IPS-NIHi11 (cell line): ENCODE results near the gene ZFP36L1.

Experiments used
- DNase-seq: peaks from one replicate; pipeline ENCODE4 v3.0.0; 2012; ENCODE audit warnings: mixed read lengths, low spot score

Gene ZFP36L1

GRCh38 chr14:68816183-68816942, 23.5 kb upstream of the ZFP36L1 start:
- peak; percentile 92 for DNase-seq

GRCh38 chr14:68815298-68816182, 22.7 kb upstream of the ZFP36L1 start:
- DNase-seq, result no peak

- DNase-seq, result peak; percentile 75
Measured at GRCh38 chr14:68814539-68815297, 21.9 kb upstream of the ZFP36L1 start.

- no peak for DNase-seq
Measured at GRCh38 chr14:68814238-68814538, 21.3 kb upstream of the ZFP36L1 start.

GRCh38 chr14:68813318-68813838, 20.5 kb upstream of the ZFP36L1 start:
- DNase-seq, result no peak

- no peak for DNase-seq
Measured at GRCh38 chr14:68811171-68811570, 18.3 kb upstream of the ZFP36L1 start.

GRCh38 chr14:68810173-68811153, 17.6 kb upstream of the ZFP36L1 start:
- no peak for DNase-seq

- DNase-seq, result no peak
Measured at GRCh38 chr14:68809524-68809923, 16.7 kb upstream of the ZFP36L1 start.

- no peak for DNase-seq
Measured at GRCh38 chr14:68808696-68809480, 16.0 kb upstream of the ZFP36L1 start.

GRCh38 chr14:68807987-68808386, 15.1 kb upstream of the ZFP36L1 start:
- no peak for DNase-seq

GRCh38 chr14:68807148-68807600, 14.3 kb upstream of the ZFP36L1 start:
- DNase-seq, result no peak

GRCh38 chr14:68806526-68807147, 13.8 kb upstream of the ZFP36L1 start:
- no peak for DNase-seq

GRCh38 chr14:68805414-68805813, 12.5 kb upstream of the ZFP36L1 start:
- no peak for DNase-seq

- DNase-seq, result no peak
Measured at GRCh38 chr14:68801631-68802030, 8.8 kb upstream of the ZFP36L1 start.

- no peak for DNase-seq
Measured at GRCh38 chr14:68800953-68801352, 8.1 kb upstream of the ZFP36L1 start.

GRCh38 chr14:68800390-68800789, 7.5 kb upstream of the ZFP36L1 start:
- no peak for DNase-seq

- DNase-seq, result no peak
Measured at GRCh38 chr14:68798621-68799020, 5.8 kb upstream of the ZFP36L1 start.

GRCh38 chr14:68797121-68797670, 4.3 kb upstream of the ZFP36L1 start:
- DNase-seq, result peak; percentile 62

- DNase-seq, result no peak
Measured at GRCh38 chr14:68796418-68797101, 3.7 kb upstream of the ZFP36L1 start.
